Endothelial cell of umbilical vein (primary cell): ENCODE data around the gene HECTD4. TPM values are rescaled to one million over a fixed set of nuclear protein-coding genes. Genes with fewer than 3 reads are reported as not detected.

Source experiments
- BruUV-seq: library from RNA; stranded (reverse); fragments of 400-500 nt; replicated peaks from 2 replicates; lab custom pipeline; 2021; lab: Mats Ljungman, UMichigan
- CTCF ChIA-PET: fragments of 300-600, 350-600 bp; sonication (Branson Sonifier 250); formaldehyde crosslinking; loops from one replicate; lab custom pipeline; 2021; ENCODE audit warnings: antibody characterized with exemption, inconsistent platforms; lab: Charles Lee
- POLR2A ChIA-PET: fragments of 300-600, 350-600 bp; sonication (Branson Sonifier 250); formaldehyde crosslinking; loops from one replicate; lab custom pipeline; 2021; ENCODE audit warnings: antibody characterized with exemption, inconsistent platforms; lab: Charles Lee
- DNase-seq: peaks from one replicate; pipeline ENCODE4 v3.0.0-alpha.2; 2011; ENCODE audit warnings: low read depth, low spot score
- FAIRE-seq: peaks from 2 replicates; lab custom pipeline; 2011; peaks lifted over from hg19 to GRCh38; lab: Jason Lieb, UNC
- H2AFZ ChIP-seq: 2 replicates; pipeline ENCODE4 v1.6.0; 2012; ENCODE audit warnings: low read depth, low read length, control low read depth, inconsistent platforms
- H3K27ac ChIP-seq: 2 replicates; pipeline ENCODE4 v1.5.1; 2011; ENCODE audit warnings: low read depth, mild to moderate bottlenecking, control low read depth, low read length, moderate library complexity; ENCODE audit not compliant: insufficient read depth
- H3K27me3 ChIP-seq, 2 experiments: 2 replicates each; pipeline versions ENCODE4 v1.6.0 to v1.6.1; 2011; ENCODE audit warnings: low read length in 2 of 2, mixed read lengths in 1 of 2; ENCODE audit not compliant: control insufficient read depth in 2 of 2, insufficient read depth in 2 of 2
- H3K36me3 ChIP-seq, 2 experiments: 2 replicates in 1 of 2; 3 replicates in 1 of 2; pipeline ENCODE4 v1.5.1; 2011; ENCODE audit warnings: low read length in 2 of 2, mild to moderate bottlenecking in 1 of 2, moderate library complexity in 1 of 2; ENCODE audit not compliant: control insufficient read depth in 2 of 2, insufficient read depth in 2 of 2; ENCODE audit errors: extremely low read depth in 1 of 2
- H3K4me1 ChIP-seq: 3 replicates; pipeline ENCODE4 v1.5.1; 2011; ENCODE audit warnings: mild to moderate bottlenecking, low read length; ENCODE audit not compliant: control insufficient read depth, insufficient read depth; ENCODE audit errors: extremely low read depth
- H3K4me2 ChIP-seq: 2 replicates; pipeline ENCODE4 v1.6.1; 2011; ENCODE audit warnings: low read length, control low read depth, mixed read lengths; ENCODE audit not compliant: insufficient read depth
- H3K4me3 ChIP-seq, 3 experiments: fragments of 200-600 bp in 1 of 3; sonication (generic), shearing (Covaris generic) in 1 of 3; replicated peaks in 1 of 3; 2 replicates each; pipeline ENCODE4 v1.5.1; 2011 to 2016; ENCODE audit warnings: control low read depth in 3 of 3, low read length in 3 of 3, mild to moderate bottlenecking in 2 of 3, inconsistent platforms in 1 of 3, low read depth in 1 of 3, moderate library complexity in 1 of 3; ENCODE audit not compliant: insufficient read depth in 1 of 3
- H3K79me2 ChIP-seq: 2 replicates; pipeline ENCODE4 v1.6.0; 2012; ENCODE audit warnings: low read length, inconsistent platforms; ENCODE audit not compliant: control insufficient read depth, insufficient read depth
- H3K9ac ChIP-seq: replicated peaks from 2 replicates; pipeline ENCODE3; 2011; ENCODE audit warnings: low read length, control low read depth; ENCODE audit not compliant: insufficient read depth; ENCODE audit errors: extremely low read depth
- H3K9me1 ChIP-seq: replicated peaks from 3 replicates; pipeline ENCODE4 v1.6.0; 2011; ENCODE audit warnings: mild to moderate bottlenecking, low read length; ENCODE audit not compliant: control insufficient read depth, insufficient read depth; ENCODE audit errors: extremely low read depth
- H3K9me3 ChIP-seq: replicated peaks from 2 replicates; pipeline ENCODE4 v1.5.1; 2012; ENCODE audit warnings: low read length, inconsistent platforms; ENCODE audit not compliant: control insufficient read depth, insufficient read depth
- H4K20me1 ChIP-seq: replicated peaks from 2 replicates; pipeline ENCODE3; 2011; ENCODE audit warnings: mild to moderate bottlenecking, low read length; ENCODE audit not compliant: control insufficient read depth, insufficient read depth; ENCODE audit errors: extremely low read depth
- CTCF ChIP-seq, 2 donors: IDR thresholded peaks; 1 replicate in 1 of 2; 2 replicates in 1 of 2; pipeline ENCODE4 v1.5.1; 2011; ENCODE audit warnings: low read length in 2 of 2, mild to moderate bottlenecking in 2 of 2, moderate library complexity in 2 of 2, control low read depth in 1 of 2, inconsistent platforms in 1 of 2, low read depth in 1 of 2; ENCODE audit not compliant: insufficient read depth in 1 of 2; ENCODE audit errors: extremely low read depth in 1 of 2
- EZH2 ChIP-seq: IDR thresholded peaks from 2 replicates; pipeline ENCODE4 v1.6.1; 2012; ENCODE audit warnings: borderline replicate concordance, low read depth, mild to moderate bottlenecking, moderate library complexity, low read length, inconsistent platforms; ENCODE audit not compliant: severe bottlenecking
- FOS ChIP-seq: IDR thresholded peaks from 2 replicates; pipeline ENCODE4 v1.6.1; 2011; ENCODE audit warnings: mild to moderate bottlenecking, low read length, moderate library complexity, borderline replicate concordance; ENCODE audit not compliant: insufficient read depth
- GATA2 ChIP-seq: IDR thresholded peaks from 2 replicates; pipeline ENCODE4 v1.7.0; 2011; ENCODE audit warnings: low read depth, mild to moderate bottlenecking, moderate library complexity, mixed read lengths, low read length; ENCODE audit not compliant: insufficient read length, insufficient read depth
- JUN ChIP-seq: IDR thresholded peaks from 2 replicates; pipeline ENCODE4 v1.6.1; 2011; ENCODE audit warnings: borderline replicate concordance, low read depth; ENCODE audit not compliant: insufficient read length, insufficient read depth
- MAX ChIP-seq: IDR thresholded peaks from 2 replicates; pipeline ENCODE4 v1.6.1; 2011; ENCODE audit not compliant: insufficient read depth, insufficient read length
- MYC ChIP-seq: IDR thresholded peaks from one replicate; pipeline ENCODE4 v1.6.1; 2011; ENCODE audit warnings: mild to moderate bottlenecking, low read depth, low read length
- POLR2A ChIP-seq: IDR thresholded peaks from 2 replicates; pipeline ENCODE4 v1.6.1; 2012; ENCODE audit warnings: low read depth, mild to moderate bottlenecking, control low read depth, low read length
- POLR2AphosphoS5 ChIP-seq: IDR thresholded peaks from 2 replicates; pipeline ENCODE4 v1.6.1; 2012; ENCODE audit warnings: low read depth, mild to moderate bottlenecking, control low read depth, low read length, moderate library complexity; ENCODE audit not compliant: insufficient read depth
- dilution Hi-C: fragments of 300-500 bp; cut with MboI; formaldehyde crosslinking; loops from one replicate; pipeline ENCODE4 v1.15.0; 2019; ENCODE audit warnings: low sequenced_read_pairs; ENCODE audit not compliant: extremely low pct_ligation_motif_present
- intact Hi-C: fragments of 100-400 bp; cut with micrococcal nuclease; formaldehyde crosslinking; loops from one replicate; pipeline ENCODE4 v1.10.0; 2022
- polyA plus RNA-seq, 4 experiments: library from polyadenylated mRNA; depleted of rRNA in 3 of 4; stranded (reverse) in 3 of 4; unstranded in 1 of 4; fragments of >200 nt; gene quantifications; 2 replicates each; pipeline versions ENCODE4 v1.2.1 to v1.2.3, GENCODE V29; 2011 to 2012; ENCODE audit warnings: missing spikeins in 1 of 4
- total RNA-seq: library from RNA; stranded (reverse); gene quantifications from 2 replicates; pipeline ENCODE4 v1.2.3, GENCODE V29; 2021

HECTD4 gene
- total and polyA plus RNA-seq, 2 donors (not counting 3 experiments of a cell fraction or from before 2014, with no cell fraction given): 9.7 to 47.7 TPM

GRCh38 chr12:112217647-112218046, 164.6 kb downstream of the HECTD4 start:
- TF ChIP-seq MAX (no peak), EZH2 (no peak), CTCF (IDR thresholded peaks at IDR 0.05; ENCODE audit: extremely low read depth in 1 of 2, insufficient read depth in 1 of 2, low read depth in 1 of 2, low read length in 2 of 2) (no peak), POLR2A (no peak), GATA2 (no peak), MYC (no peak), JUN (no peak), POLR2AphosphoS5 (no peak), FOS (no peak)

More at GRCh38 chr12:112217647-112218046, 164.6 kb downstream of the HECTD4 start:
- FAIRE-seq: no peak
- H3K9me1 ChIP-seq: no peaks in the 10 kb centered on the region
- dilution Hi-C loops (no loop called here), intact Hi-C loops (no loop called here)
- BruUV-seq: no TSS peak
- no peaks in the 10 kb centered on the region for H3K9me3 ChIP-seq
- no peak overlapping the region for H3K27ac ChIP-seq
- CTCF ChIA-PET: interaction anchor here (1.3 kb wide), 2 partner anchors 19 to 170 kb away, joined by 3 to 8 read pairs; no protein-coding TSS in a partner anchor
- H3K4me1 ChIP-seq: no peaks in the 10 kb centered on the region
- POLR2A ChIA-PET: interaction anchor here (0.6 to 1.1 kb wide), 2 partner anchors 19 to 120 kb away, joined by 3 to 7 read pairs; no protein-coding TSS in a partner anchor
- no peak overlapping the region for H3K4me2 ChIP-seq
- H3K79me2 ChIP-seq: no peaks in the 10 kb centered on the region
- no peak for DNase-seq
- H4K20me1 ChIP-seq: no peaks in the 10 kb centered on the region
- H3K27me3 ChIP-seq: no peaks in the 10 kb centered on the region
- H3K4me3 ChIP-seq: no peak overlapping the region
- H3K9ac ChIP-seq: no peak overlapping the region
- H3K36me3 ChIP-seq: peaks cover 3 to 17% of the 10 kb centered on the region in 2 experiments
- H2AFZ ChIP-seq: no peak overlapping the region
